ENCODE measurements around the gene GALNT9. TPM values are rescaled to one million over a fixed set of nuclear protein-coding genes. Genes with fewer than 3 reads are reported as not detected.

Gene GALNT9
- total RNA-seq, 1 experiment from 2014 or later, result 2.6 TPM

GRCh38 chr12:132324173-132324572 lies 5.2 kb downstream of the GALNT9 start:
- Histone ChIP-seq H3K79me2 (ENCODE audit: insufficient read depth, low read length) (no peaks in the 10 kb centered on the region), H4K20me1 (ENCODE audit: insufficient read depth) (no peaks in the 10 kb centered on the region), H3K27ac (ENCODE audit: low read depth, low read length) (no peak overlapping the region), H3K4me1 (ENCODE audit: control insufficient read depth in 1 of 2, insufficient read depth in 2 of 2, low read length in 2 of 2) (no peaks in the 10 kb centered on the region; a peak in 1 of 4 replicates), H3K36me3 (ENCODE audit: control insufficient read depth in 1 of 2, insufficient read depth in 2 of 2, low read length in 2 of 2) (no peaks in the 10 kb centered on the region), H3K27me3 (ENCODE audit: insufficient read depth, low read length) (no peaks in the 10 kb centered on the region), H2AFZ (ENCODE audit: low read depth, low read length, poor library complexity, severe bottlenecking) (no peak overlapping the region), H3K9me3 (ENCODE audit: control insufficient read depth in 1 of 2, insufficient read depth in 1 of 2, low read depth in 1 of 2, low read length in 2 of 2) (no peaks in the 10 kb centered on the region), H3K9me2 (ENCODE audit: insufficient read depth) (no peaks in the 10 kb centered on the region), H3K4me2 (ENCODE audit: low read length) (no peak overlapping the region), H3K9ac (ENCODE audit: low read length) (no peak overlapping the region), H3K4me3 (replicated peaks in 1 of 2; ENCODE audit: low read depth in 1 of 2, low read length in 2 of 2) (no peak overlapping the region)
- TF ChIP-seq ZNF274 (IDR thresholded peaks at IDR 0.05; ENCODE audit: low read depth, low read length) (no peak), MAX (IDR thresholded peaks at IDR 0.05) (no peak), REST (IDR thresholded peaks at IDR 0.05; ENCODE audit: low read depth) (no peak)
- ChIA-PET RAD21 (ENCODE audit: low non-redundant PET in 1 of 2, low total read pairs in 2 of 2, uncharacterized antibody in 2 of 2, unreplicated experiment in 2 of 2) (no interaction called here), POLR2A (no interaction called here), CTCF (no interaction called here)
- DNase-seq (ENCODE audit: low read depth, low spot score), result no peak
- intact Hi-C loops (cut with micrococcal nuclease), result no loop called here
- ATAC-seq, result no peak
- BruUV-seq (replicated peaks), result no TSS peak

GRCh38 chr12:132323171-132324010 lies 6.0 kb downstream of the GALNT9 start:
- CTCF ChIA-PET, result no interaction called here
- H3K9ac ChIP-seq (ENCODE audit: low read length), result no peak overlapping the region

More at GRCh38 chr12:132323171-132324010, 6.0 kb downstream of the GALNT9 start:
- TF ChIP-seq FOSL1 (IDR thresholded peaks at IDR 0.05; ENCODE audit: low read depth), result no peak
- no peak for TF ChIP-seq YY1 (IDR thresholded peaks at IDR 0.05; ENCODE audit: extremely low read depth, insufficient replicate concordance, low read depth, low read length)
- TF ChIP-seq SRF (IDR thresholded peaks at IDR 0.05; ENCODE audit: low read depth), result no peak
- TF ChIP-seq ZFX (IDR thresholded peaks at IDR 0.05), result no peak
- no peak for TF ChIP-seq ELF1 (IDR thresholded peaks at IDR 0.05; ENCODE audit: borderline replicate concordance, low read depth)
- TF ChIP-seq RAD21 (IDR thresholded peaks at IDR 0.05; ENCODE audit: low read depth), result no peak
- no peak for TF ChIP-seq ZBTB33 (IDR thresholded peaks at IDR 0.05; ENCODE audit: extremely low read depth, insufficient replicate concordance, low read length)
- no peak for TF ChIP-seq CBX3 (IDR thresholded peaks at IDR 0.05; ENCODE audit: low read depth)
- TF ChIP-seq CEBPB (IDR thresholded peaks at IDR 0.05; ENCODE audit: low read depth), result no peak
- TF ChIP-seq EZH2 (IDR thresholded peaks at IDR 0.05), result no peak
- no peak for TF ChIP-seq SP1 (IDR thresholded peaks at IDR 0.05; ENCODE audit: low read depth)
- Histone ChIP-seq H3K4me2 (ENCODE audit: low read length) (no peak overlapping the region), H4K20me1 (ENCODE audit: insufficient read depth) (no peaks in the 10 kb centered on the region), H3K27ac (ENCODE audit: low read depth, low read length) (no peak overlapping the region), H3K79me2 (ENCODE audit: insufficient read depth, low read length) (no peaks in the 10 kb centered on the region), H3K27me3 (ENCODE audit: insufficient read depth, low read length) (no peaks in the 10 kb centered on the region), H3K9me2 (ENCODE audit: insufficient read depth) (no peaks in the 10 kb centered on the region), H3K4me1 (ENCODE audit: control insufficient read depth in 1 of 2, insufficient read depth in 2 of 2, low read length in 2 of 2) (no peaks in the 10 kb centered on the region; a peak in 1 of 4 replicates), H3K9me3 (ENCODE audit: control insufficient read depth in 1 of 2, insufficient read depth in 1 of 2, low read depth in 1 of 2, low read length in 2 of 2) (no peaks in the 10 kb centered on the region), H3K36me3 (ENCODE audit: control insufficient read depth in 1 of 2, insufficient read depth in 2 of 2, low read length in 2 of 2) (no peaks in the 10 kb centered on the region), H2AFZ (ENCODE audit: low read depth, low read length, poor library complexity, severe bottlenecking) (no peak overlapping the region), H3K4me3 (replicated peaks in 1 of 2; ENCODE audit: low read depth in 1 of 2, low read length in 2 of 2) (no peak overlapping the region)
- DNase-seq (ENCODE audit: low read depth, low spot score), result no peak
- intact Hi-C loops (cut with micrococcal nuclease), result no loop called here
- RAD21 ChIA-PET (ENCODE audit: low non-redundant PET in 1 of 2, low total read pairs in 2 of 2, uncharacterized antibody in 2 of 2, unreplicated experiment in 2 of 2), result no interaction called here
- no TSS peak for BruUV-seq (replicated peaks)
- no peak for ATAC-seq
- POLR2A ChIA-PET, result no interaction called here

All from HCT116 (cell line).